Activated naive CD4-positive, alpha-beta T cell treated with anti-CD3 and anti-CD28 coated beads, Interleukin-2, amount 10 ng/mL, durations not matched to agents 7 days and 5 days (primary cell): ENCODE measurements around the gene PLPP4.

Source experiments
- CTCF ChIA-PET: fragments of 350-600 bp; sonication (Branson Sonifier 250); formaldehyde crosslinking; loops from one replicate; lab custom pipeline; 2021; ENCODE audit warnings: antibody characterized with exemption; lab: Charles Lee
- DNase-seq: peaks from one replicate; pipeline ENCODE4 v3.0.0-alpha.2; 2020
- H3K27ac Mint-ChIP-seq: one replicate; pipeline ENCODE4 v1.8.0; 2021; ENCODE audit warnings: mild to moderate bottlenecking, moderate library complexity, mixed read lengths
- H3K27me3 Mint-ChIP-seq: one replicate; pipeline ENCODE4 v1.8.0; 2021; ENCODE audit warnings: mild to moderate bottlenecking, mixed read lengths
- H3K36me3 Mint-ChIP-seq: one replicate; pipeline ENCODE4 v1.8.0; 2021; ENCODE audit warnings: mixed read lengths
- H3K4me1 Mint-ChIP-seq: one replicate; pipeline ENCODE4 v1.8.0; 2021; ENCODE audit warnings: mixed read lengths
- H3K4me3 Mint-ChIP-seq: one replicate; pipeline ENCODE4 v1.8.0; 2021; ENCODE audit warnings: mild to moderate bottlenecking, moderate library complexity, mixed read lengths
- H3K9me3 Mint-ChIP-seq: one replicate; pipeline ENCODE4 v1.8.0; 2021; ENCODE audit warnings: mixed read lengths

Gene PLPP4

DNA sequence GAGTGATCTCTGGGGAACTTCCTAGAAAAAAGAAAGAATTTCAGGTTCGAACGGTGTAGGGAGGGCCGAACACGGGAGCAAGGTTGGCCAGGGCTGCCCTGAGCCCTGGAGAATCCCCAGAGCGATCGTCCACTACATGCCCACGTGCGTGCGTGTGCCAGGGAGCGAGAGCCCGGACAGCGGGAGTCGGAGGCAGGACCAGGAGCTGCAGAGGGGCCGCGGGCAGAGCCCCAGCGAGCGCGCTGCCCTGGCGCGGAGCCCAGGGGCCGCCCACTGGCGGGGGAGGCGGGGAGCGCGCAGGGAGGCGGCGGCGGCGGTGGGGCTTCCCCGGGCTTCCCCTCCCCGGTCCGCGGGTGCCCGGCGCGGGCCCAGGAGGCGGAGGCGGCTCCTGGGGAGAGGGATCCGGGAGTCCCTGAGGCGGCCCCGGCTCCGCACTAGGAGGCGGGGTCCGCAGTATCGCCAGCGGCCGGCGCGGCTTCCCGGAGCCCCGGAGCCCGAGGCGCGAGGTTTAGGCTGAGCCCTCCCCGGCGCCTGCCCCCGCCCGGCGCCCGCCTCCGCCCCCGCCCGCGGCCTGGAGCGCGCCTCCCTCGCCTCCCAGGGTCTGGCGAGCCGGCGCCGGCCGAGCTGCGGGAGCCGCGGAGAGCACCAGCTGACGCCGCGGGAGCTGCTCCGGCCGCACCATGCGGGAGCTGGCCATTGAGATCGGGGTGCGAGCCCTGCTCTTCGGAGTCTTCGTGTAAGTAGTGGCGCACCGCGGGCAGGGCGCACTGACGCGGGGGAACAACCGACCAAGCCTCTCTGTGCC lies at the start of gene PLPP4:
TSS of gene PLPP4 (plus strand) at position 602 of the 805 bp plus-strand sequence. CDS start at position 681, 79 bp downstream.
- Mint-ChIP-seq H3K36me3 (no peaks in the 10 kb centered on the region), H3K4me3 (peak within 1 kb of the TSS; percentile 41), H3K27me3 (peaks cover 58% of the 10 kb centered on the region), H3K27ac (no peak within 1 kb of the TSS), H3K4me1 (peaks cover 2% of the 10 kb centered on the region), H3K9me3 (no peaks in the 10 kb centered on the region)
- CTCF ChIA-PET: no interaction called here
- no peak for DNase-seq

DNA sequence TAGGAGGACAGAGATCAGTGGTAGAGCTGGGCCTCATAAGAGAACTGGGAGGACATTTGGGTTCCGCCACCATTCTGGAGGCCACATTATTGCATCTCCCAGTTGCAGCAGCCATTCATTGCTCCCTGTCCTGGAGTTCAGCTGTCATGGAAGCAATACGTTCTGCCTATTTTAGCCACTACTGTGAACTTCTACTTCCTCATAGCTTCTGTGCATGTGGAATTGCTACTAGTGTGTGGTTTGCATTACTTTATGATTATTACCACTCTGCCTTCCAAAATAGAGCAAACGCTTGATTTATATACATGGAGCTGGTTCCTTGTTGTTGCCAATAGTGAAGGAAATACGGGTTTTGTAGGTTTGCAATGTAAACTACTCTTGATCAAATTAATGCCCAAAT lies 47.2 kb upstream of the PLPP4 start:
- Mint-ChIP-seq H3K36me3 (no peaks in the 10 kb centered on the region), H3K27ac (no peak overlapping the region)
- DNase-seq: no peak

DNA sequence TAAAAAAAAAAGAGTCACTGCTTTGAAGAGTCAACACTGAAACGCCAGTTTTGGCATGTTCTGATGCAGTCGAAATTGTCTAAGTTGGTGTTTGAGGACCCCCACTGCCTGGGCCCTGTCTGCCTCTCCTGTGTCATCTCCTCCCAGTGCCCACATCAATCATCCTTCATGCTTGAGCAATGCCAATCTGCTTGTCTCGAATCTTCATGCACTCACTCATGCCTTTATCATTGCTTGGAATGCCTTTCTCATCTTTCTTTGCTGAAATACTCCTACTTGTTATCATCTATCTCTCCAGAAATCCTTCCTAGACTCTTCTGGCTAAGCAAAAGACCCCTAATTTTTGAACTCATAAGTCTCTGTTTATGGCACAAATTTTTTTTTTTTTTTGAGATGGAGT lies 42.1 kb upstream of the PLPP4 start:
- CTCF ChIA-PET: no interaction called here
- H3K27ac Mint-ChIP-seq: no peak overlapping the region
- no peaks in the 10 kb centered on the region for H3K27me3 Mint-ChIP-seq
- no peak for DNase-seq
- peaks cover 2% of the 10 kb centered on the region for H3K9me3 Mint-ChIP-seq
- no peaks in the 10 kb centered on the region for H3K36me3 Mint-ChIP-seq
- H3K4me1 Mint-ChIP-seq: no peaks in the 10 kb centered on the region
- no peak overlapping the region for H3K4me3 Mint-ChIP-seq

More for the DNA sequence above, 47.2 kb upstream of the PLPP4 start:
- H3K9me3 Mint-ChIP-seq: no peaks in the 10 kb centered on the region
- H3K4me3 Mint-ChIP-seq: no peak overlapping the region
- no peaks in the 10 kb centered on the region for H3K4me1 Mint-ChIP-seq
- CTCF ChIA-PET: interaction anchor here (0.8 kb wide), 1 partner anchor 79 kb away, joined by 3 read pairs; no protein-coding TSS in a partner anchor
- H3K27me3 Mint-ChIP-seq: no peaks in the 10 kb centered on the region

DNA sequence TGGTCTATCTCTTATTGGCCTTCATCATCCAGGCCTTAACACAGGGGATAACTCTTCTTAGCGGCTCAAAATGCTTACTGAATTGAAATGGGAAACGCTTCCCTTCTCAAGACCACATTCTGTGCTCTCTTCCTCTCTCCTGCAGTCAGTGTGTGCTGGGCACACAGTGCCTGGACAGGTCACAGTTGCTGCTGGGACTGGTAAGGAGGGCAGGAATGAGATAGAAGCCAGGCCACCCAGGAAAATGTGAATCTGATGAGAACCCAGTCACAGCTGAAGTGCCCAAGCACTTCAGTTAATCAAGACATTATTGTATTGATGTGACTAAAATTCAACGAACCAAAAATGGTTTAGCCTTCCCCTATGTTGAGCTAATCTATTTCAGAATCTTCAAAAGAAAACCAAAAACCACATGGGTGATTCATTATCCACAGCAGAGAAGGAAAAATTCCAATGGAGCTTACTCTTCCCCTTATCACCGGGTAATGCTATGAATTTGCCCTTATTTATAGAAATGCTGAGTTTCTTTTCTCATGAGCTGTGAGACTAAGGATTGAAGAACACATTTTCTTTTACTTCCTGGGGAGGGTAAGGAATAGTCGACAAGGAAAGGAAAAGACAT lies 41.2 kb upstream of the PLPP4 start:
- H3K4me1 Mint-ChIP-seq: no peaks in the 10 kb centered on the region
- no peak overlapping the region for H3K4me3 Mint-ChIP-seq
- H3K9me3 Mint-ChIP-seq: peaks cover 2% of the 10 kb centered on the region
- no peak for DNase-seq
- CTCF ChIA-PET: no interaction called here
- no peak overlapping the region for H3K27ac Mint-ChIP-seq
- no peaks in the 10 kb centered on the region for H3K27me3 Mint-ChIP-seq
- H3K36me3 Mint-ChIP-seq: no peaks in the 10 kb centered on the region

DNA sequence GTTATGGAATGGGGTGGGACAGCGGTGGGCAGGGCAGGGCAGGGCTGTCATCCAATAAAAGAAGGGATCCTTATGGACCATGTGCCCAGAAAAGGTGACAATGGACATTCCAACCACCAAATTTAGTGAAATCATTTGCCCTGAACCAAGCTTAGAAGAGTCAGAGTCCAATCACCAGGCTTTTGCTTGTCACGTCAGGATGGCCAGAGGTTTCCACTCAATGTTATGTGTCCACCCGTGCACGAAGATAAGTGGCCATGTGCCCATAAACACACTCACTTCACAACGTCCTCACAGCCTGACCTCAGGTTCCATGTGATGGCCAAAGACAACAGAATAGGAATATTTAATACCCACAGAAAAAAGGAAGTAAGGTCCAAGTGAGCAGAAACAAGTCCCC lies 36.6 kb upstream of the PLPP4 start:
- Mint-ChIP-seq H3K4me3 (no peak overlapping the region), H3K27me3 (no peaks in the 10 kb centered on the region), H3K27ac (no peak overlapping the region), H3K9me3 (no peaks in the 10 kb centered on the region), H3K36me3 (no peaks in the 10 kb centered on the region), H3K4me1 (no peaks in the 10 kb centered on the region)
- CTCF ChIA-PET: interaction anchor here (1.3 kb wide), 1 partner anchor 314 kb away, joined by 3 read pairs; no protein-coding TSS in a partner anchor
- DNase-seq: no peak

DNA sequence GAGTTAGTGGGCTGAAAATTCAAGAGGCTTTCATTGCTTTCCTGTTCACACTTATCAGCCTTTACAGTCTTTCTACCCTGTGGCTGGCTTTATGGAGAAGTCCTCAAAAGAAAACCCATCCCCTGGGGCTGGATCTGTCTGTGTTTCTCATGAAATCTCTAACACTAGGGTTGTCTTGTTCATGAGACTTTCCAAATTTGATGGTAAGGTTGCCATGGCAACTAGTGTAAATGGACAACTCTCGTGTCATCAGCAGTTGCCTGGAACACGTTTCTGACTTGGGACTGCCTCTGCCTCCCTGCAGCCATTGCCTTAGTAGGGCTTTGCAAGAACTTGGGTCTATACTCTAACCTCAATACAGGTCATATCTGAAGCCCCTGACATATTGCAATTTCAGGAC lies 35.8 kb upstream of the PLPP4 start:
- Mint-ChIP-seq H3K36me3 (no peaks in the 10 kb centered on the region), H3K4me3 (no peak overlapping the region), H3K4me1 (no peaks in the 10 kb centered on the region), H3K27ac (no peak overlapping the region), H3K27me3 (no peaks in the 10 kb centered on the region), H3K9me3 (no peaks in the 10 kb centered on the region)
- DNase-seq: no peak
- CTCF ChIA-PET: interaction anchor here (1.3 kb wide), 1 partner anchor 313 kb away, joined by 3 read pairs; no protein-coding TSS in a partner anchor

DNA sequence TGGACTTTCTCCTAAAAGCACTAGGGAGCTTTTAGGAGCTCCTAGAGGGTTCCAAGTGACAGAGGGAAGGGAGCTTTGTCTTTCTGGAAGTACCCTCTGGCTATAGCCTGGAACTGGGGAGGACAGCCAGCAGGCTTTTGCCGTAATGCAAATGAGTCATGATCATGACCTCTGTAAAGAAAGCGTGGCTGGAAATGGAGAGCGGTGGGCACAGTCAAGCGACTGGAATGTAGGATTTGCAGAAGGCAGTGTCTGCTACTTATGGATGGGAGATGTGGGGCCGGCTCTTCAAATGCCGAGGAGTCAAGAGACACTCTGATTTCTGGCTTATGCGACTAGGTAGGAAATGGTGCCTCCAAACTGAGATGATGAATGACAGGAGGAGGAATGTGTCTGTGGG lies 34.6 kb upstream of the PLPP4 start:
- Mint-ChIP-seq H3K4me3 (no peak overlapping the region), H3K4me1 (no peaks in the 10 kb centered on the region), H3K27me3 (no peaks in the 10 kb centered on the region), H3K36me3 (no peaks in the 10 kb centered on the region), H3K9me3 (no peaks in the 10 kb centered on the region), H3K27ac (no peak overlapping the region)
- no peak for DNase-seq
- CTCF ChIA-PET: interaction anchor here (0.7 to 3.6 kb wide), 4 partner anchors 15 to 639 kb away, joined by 3 to 22 read pairs (median 3); no protein-coding TSS in a partner anchor

DNA sequence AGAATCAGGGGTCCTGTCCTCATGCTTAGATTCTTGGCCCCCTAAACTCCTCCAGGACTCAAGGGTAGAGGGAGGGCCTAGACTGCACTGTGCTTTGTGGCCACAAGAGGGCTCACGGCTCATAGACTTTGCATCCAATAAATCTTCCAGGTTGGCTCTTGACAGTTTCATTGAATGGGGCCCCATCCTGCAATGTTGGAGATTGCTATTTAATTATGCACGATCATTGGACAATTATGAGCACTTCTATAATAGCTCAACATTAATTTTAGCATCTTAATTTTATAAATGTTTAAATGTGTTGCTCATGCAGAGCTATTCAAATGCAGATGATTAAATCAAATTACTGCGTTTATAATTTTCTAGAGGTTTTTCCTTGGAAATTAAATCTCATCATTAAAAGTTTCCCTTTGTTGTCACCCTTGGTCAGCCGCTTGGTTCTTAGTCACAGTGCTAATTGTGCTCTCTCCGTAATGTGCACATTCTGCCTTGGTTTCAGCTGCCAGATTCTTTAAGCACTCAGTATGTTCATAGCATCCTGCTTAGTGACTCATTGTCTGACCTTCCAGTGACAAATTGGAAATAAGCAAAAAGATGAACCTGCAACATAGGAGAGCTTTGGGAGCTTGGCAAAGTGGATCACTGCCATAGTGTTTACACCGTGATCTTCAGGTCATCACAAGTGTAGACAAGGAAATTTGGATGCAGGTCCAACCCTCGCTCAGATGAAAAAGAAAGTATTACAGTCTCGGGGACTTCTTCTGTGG lies 33.4 kb upstream of the PLPP4 start:
- CTCF ChIA-PET: interaction anchor here (0.7 to 3.6 kb wide), 6 partner anchors 9 to 638 kb away, joined by 3 to 22 read pairs (median 3); no protein-coding TSS in a partner anchor
- Mint-ChIP-seq H3K36me3 (no peaks in the 10 kb centered on the region), H3K27ac (no peak overlapping the region), H3K27me3 (no peaks in the 10 kb centered on the region), H3K4me1 (no peaks in the 10 kb centered on the region), H3K4me3 (no peak overlapping the region), H3K9me3 (no peaks in the 10 kb centered on the region)
- DNase-seq: peak; percentile 42

DNA sequence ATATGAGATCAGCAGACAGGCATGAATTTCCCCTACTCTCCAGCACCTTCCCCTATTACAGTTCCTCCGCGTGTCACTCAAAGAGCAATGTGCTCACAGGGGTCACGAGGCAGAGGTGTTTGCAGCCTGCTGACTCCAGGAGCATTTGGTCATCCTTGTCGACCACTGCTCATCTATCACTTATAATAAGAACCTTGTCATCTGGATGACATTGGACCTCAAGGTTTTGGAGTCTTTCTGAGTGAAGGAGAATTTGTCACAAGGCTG lies 32.9 kb upstream of the PLPP4 start:
- Mint-ChIP-seq H3K4me1 (no peaks in the 10 kb centered on the region), H3K36me3 (no peaks in the 10 kb centered on the region), H3K9me3 (no peaks in the 10 kb centered on the region), H3K27ac (no peak overlapping the region), H3K4me3 (no peak overlapping the region), H3K27me3 (no peaks in the 10 kb centered on the region)
- CTCF ChIA-PET: interaction anchor here (0.8 to 3.6 kb wide), 5 partner anchors 9 to 312 kb away, joined by 3 to 22 read pairs (median 3); no protein-coding TSS in a partner anchor
- no peak for DNase-seq

DNA sequence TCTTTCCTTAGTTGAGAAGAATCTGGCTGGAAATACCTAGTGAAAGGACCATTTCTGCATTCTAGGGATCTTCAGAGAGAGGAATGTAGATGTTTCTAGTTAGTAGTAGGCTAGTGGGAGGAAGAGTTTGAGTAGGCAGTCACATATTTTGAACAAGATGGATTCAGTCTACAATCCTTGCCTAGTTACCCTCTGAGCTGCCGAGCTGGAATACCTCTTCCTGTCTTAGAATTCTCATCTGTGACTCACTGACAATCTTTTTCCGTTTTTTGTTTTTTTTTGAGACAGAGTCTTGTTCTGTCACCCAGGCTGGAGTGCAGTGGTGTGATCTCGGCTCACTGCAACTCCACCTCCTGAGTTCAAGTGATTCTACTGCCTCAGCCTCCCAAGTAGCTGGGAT lies 30.7 kb upstream of the PLPP4 start:
- Mint-ChIP-seq H3K27ac (no peak overlapping the region), H3K9me3 (no peaks in the 10 kb centered on the region), H3K4me1 (no peaks in the 10 kb centered on the region), H3K36me3 (no peaks in the 10 kb centered on the region), H3K27me3 (peaks cover 10% of the 10 kb centered on the region), H3K4me3 (no peak overlapping the region)
- no peak for DNase-seq
- CTCF ChIA-PET: no interaction called here

DNA sequence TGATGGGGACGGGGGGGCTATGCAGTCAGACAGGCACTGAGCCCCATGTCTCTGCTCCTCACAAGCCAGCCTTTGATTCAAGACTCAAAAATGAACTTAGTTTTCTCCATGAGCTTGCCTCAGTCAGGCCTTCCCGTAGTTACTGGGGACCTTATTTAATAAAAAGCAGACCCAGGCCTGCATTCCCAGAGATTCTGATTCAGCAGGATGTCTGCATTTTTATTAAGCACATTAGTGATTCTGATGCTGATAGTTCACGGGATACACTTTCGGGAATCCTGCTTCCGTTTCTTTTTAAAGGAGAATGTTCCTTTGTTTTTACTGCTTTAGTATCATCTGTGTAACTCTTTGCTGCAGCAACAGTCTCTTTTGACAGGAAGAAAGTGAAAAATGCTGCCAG lies 28.3 kb upstream of the PLPP4 start:
- no peak overlapping the region for H3K4me3 Mint-ChIP-seq
- no peaks in the 10 kb centered on the region for H3K9me3 Mint-ChIP-seq
- no peak for DNase-seq
- no peak overlapping the region for H3K27ac Mint-ChIP-seq
- peaks cover 19% of the 10 kb centered on the region for H3K27me3 Mint-ChIP-seq
- no peaks in the 10 kb centered on the region for H3K36me3 Mint-ChIP-seq
- CTCF ChIA-PET: no interaction called here
- H3K4me1 Mint-ChIP-seq: no peaks in the 10 kb centered on the region

DNA sequence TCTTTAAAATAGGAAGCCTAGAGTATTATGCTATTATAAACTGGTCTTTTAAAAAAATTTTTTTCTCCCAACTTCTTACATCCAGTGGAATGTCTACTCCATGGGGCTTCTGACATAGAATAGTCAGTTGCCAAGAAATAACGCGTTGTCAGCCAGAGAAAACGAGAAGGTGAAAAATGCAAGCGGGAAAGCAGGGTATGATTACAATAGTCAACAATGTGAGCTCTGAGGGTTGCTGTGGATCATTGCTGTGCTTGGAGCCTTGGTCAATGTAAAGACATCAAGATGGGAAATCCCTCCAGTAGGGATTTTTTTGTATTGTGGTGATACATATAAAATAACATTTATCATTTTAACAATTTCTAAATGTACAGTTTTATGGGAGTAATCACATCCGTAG lies 27.6 kb upstream of the PLPP4 start:
- H3K36me3 Mint-ChIP-seq: no peaks in the 10 kb centered on the region
- no peak for DNase-seq
- no peaks in the 10 kb centered on the region for H3K9me3 Mint-ChIP-seq
- no peak overlapping the region for H3K4me3 Mint-ChIP-seq
- H3K27me3 Mint-ChIP-seq: peaks cover 19% of the 10 kb centered on the region
- no peaks in the 10 kb centered on the region for H3K4me1 Mint-ChIP-seq
- CTCF ChIA-PET: no interaction called here
- H3K27ac Mint-ChIP-seq: no peak overlapping the region

DNA sequence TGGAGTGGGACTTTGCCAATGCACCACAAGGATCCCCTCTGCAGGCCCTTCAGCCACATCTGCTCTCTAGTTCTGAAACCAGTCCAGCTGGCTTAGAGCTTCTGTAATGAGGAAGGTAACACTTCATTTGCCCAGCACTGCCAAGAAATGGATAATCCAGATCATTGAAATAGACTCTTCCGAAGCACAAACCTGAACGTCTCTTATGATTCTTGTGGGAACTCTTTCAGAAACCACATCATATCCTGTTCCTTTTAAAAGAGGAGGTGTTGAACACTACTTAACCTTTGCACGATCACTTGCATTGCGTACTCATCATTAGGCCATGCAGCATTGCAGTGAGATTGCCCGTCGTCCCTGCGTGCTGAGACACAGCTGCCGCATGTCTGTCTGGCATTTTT lies 25.8 kb upstream of the PLPP4 start:
- Mint-ChIP-seq H3K27me3 (peaks cover 19% of the 10 kb centered on the region), H3K9me3 (no peaks in the 10 kb centered on the region), H3K27ac (peak overlapping the region; percentile 24), H3K4me3 (no peak overlapping the region), H3K36me3 (no peaks in the 10 kb centered on the region), H3K4me1 (no peaks in the 10 kb centered on the region)
- CTCF ChIA-PET: no interaction called here
- no peak for DNase-seq

DNA sequence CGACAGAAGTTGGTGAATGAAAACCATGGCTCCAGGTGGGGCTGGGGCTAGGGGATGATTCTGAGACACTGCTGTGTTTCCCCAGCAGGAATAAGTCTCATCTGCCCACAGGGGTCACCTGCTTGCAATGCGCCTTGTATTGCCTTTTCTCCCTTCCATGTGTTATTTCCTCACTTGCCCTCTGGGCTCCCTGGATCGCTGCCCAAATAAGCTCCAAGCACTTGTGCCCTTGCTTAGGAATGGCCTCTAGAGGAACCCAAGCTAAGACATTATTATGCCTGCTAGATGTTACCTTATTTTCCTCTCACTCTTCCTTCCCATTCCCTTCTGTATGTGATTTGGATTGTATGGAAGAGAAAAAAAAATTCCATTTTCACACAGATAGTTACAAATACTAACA lies 24.8 kb upstream of the PLPP4 start:
- H3K4me1 Mint-ChIP-seq: no peaks in the 10 kb centered on the region
- DNase-seq: no peak
- no peak overlapping the region for H3K4me3 Mint-ChIP-seq
- peaks cover 19% of the 10 kb centered on the region for H3K27me3 Mint-ChIP-seq
- no peak overlapping the region for H3K27ac Mint-ChIP-seq
- CTCF ChIA-PET: interaction anchor here (1.4 kb wide), 1 partner anchor 9 kb away, joined by 3 read pairs; no protein-coding TSS in a partner anchor
- H3K36me3 Mint-ChIP-seq: no peaks in the 10 kb centered on the region
- no peaks in the 10 kb centered on the region for H3K9me3 Mint-ChIP-seq
